Trophoblast cell (in vitro differentiated cells and primary cell): ENCODE data around the gene RIOK3.
"Not testable (repeated sequence)": the region's sequence is repeated elsewhere in the genome, so short reads cannot be mapped to it uniquely, and the experiment has no call there.

Experiments
- DNase-seq, 2 donors: peaks; one replicate each; pipeline ENCODE4 v3.0.0-alpha.2; 2016
- H2AFZ ChIP-seq: 2 replicates; pipeline ENCODE4 v1.6.1; 2013; ENCODE audit warnings: low read length, moderate library complexity, mild to moderate bottlenecking; ENCODE audit not compliant: insufficient read depth, poor library complexity
- H2AK5ac ChIP-seq: 2 replicates; pipeline ENCODE4 v1.6.1; 2013; ENCODE audit warnings: mild to moderate bottlenecking, low read length
- H2BK120ac ChIP-seq: 2 replicates; pipeline ENCODE4 v1.6.1; 2013; ENCODE audit warnings: low read length, mild to moderate bottlenecking, moderate library complexity; ENCODE audit not compliant: insufficient read depth, poor library complexity
- H2BK12ac ChIP-seq: 2 replicates; pipeline ENCODE4 v1.6.1; 2013; ENCODE audit warnings: mild to moderate bottlenecking, low read length, moderate library complexity
- H2BK5ac ChIP-seq: 2 replicates; pipeline ENCODE4 v1.6.1; 2013; ENCODE audit warnings: low read length, low read depth, moderate library complexity, mild to moderate bottlenecking; ENCODE audit not compliant: poor library complexity
- H3K14ac ChIP-seq: 2 replicates; pipeline ENCODE4 v1.6.1; 2013; ENCODE audit warnings: mild to moderate bottlenecking, low read length
- H3K18ac ChIP-seq: 2 replicates; pipeline ENCODE4 v1.6.1; 2013; ENCODE audit warnings: mild to moderate bottlenecking, low read length
- H3K23ac ChIP-seq: 2 replicates; pipeline ENCODE4 v1.6.1; 2013; ENCODE audit warnings: low read length
- H3K27ac ChIP-seq: 2 replicates; pipeline ENCODE4 v1.5.1; 2013; ENCODE audit warnings: low read depth, mild to moderate bottlenecking, inconsistent platforms, low read length, moderate library complexity
- H3K27me3 ChIP-seq: 2 replicates; pipeline ENCODE4 v1.6.1; 2013; ENCODE audit warnings: inconsistent platforms, mild to moderate bottlenecking, low read length, moderate library complexity; ENCODE audit not compliant: insufficient read depth
- H3K36me3 ChIP-seq, 2 experiments: 1 replicate in 1 of 2; 2 replicates in 1 of 2; pipeline ENCODE4 v1.6.1; 2013; ENCODE audit warnings: low read length in 2 of 2, mild to moderate bottlenecking in 2 of 2, moderate library complexity in 1 of 2; ENCODE audit not compliant: insufficient read depth in 2 of 2, control insufficient read depth in 1 of 2
- H3K4ac ChIP-seq: 2 replicates; pipeline ENCODE4 v1.6.1; 2013; ENCODE audit warnings: low read depth, mild to moderate bottlenecking, low read length, moderate library complexity
- H3K4me1 ChIP-seq, 2 experiments: 1 replicate in 1 of 2; 2 replicates in 1 of 2; pipeline ENCODE4 v1.6.1; 2013; ENCODE audit warnings: low read length in 2 of 2, mild to moderate bottlenecking in 2 of 2, moderate library complexity in 1 of 2; ENCODE audit not compliant: insufficient read depth in 2 of 2, control insufficient read depth in 1 of 2
- H3K4me2 ChIP-seq: 2 replicates; pipeline ENCODE4 v1.6.1; 2013; ENCODE audit warnings: inconsistent platforms, mild to moderate bottlenecking, low read length, moderate library complexity
- H3K4me3 ChIP-seq: 2 replicates; pipeline ENCODE4 v1.5.1; 2013; ENCODE audit warnings: mild to moderate bottlenecking, low read depth, low read length, inconsistent platforms
- H3K79me1 ChIP-seq: one replicate; pipeline ENCODE4 v1.6.1; 2013; ENCODE audit warnings: low read length
- H3K79me2 ChIP-seq: 2 replicates; pipeline ENCODE4 v1.6.1; 2013; ENCODE audit warnings: low read length, mild to moderate bottlenecking; ENCODE audit not compliant: control insufficient read depth, insufficient read depth, poor library complexity
- H3K9ac ChIP-seq: 2 replicates; pipeline ENCODE4 v1.6.1; 2013; ENCODE audit warnings: mild to moderate bottlenecking, low read length
- H3K9me3 ChIP-seq: 2 replicates; pipeline ENCODE4 v1.6.1; 2013; ENCODE audit warnings: low read depth, mild to moderate bottlenecking, control low read depth, inconsistent platforms, low read length; ENCODE audit not compliant: insufficient read depth
- H4K12ac ChIP-seq: 2 replicates; pipeline ENCODE4 v1.6.1; 2013; ENCODE audit warnings: low read depth, mild to moderate bottlenecking, low read length, moderate library complexity
- H4K8ac ChIP-seq: 2 replicates; pipeline ENCODE4 v1.6.1; 2013; ENCODE audit warnings: low read depth, mild to moderate bottlenecking, low read length, moderate library complexity
- H4K91ac ChIP-seq: one replicate; pipeline ENCODE4 v1.6.1; 2013; ENCODE audit warnings: low read depth, mild to moderate bottlenecking, low read length, moderate library complexity
- WGBS: extraction: QIAGEN DNeasy Blood & Tissue Kit; methylation state at CpG from one replicate; pipeline ENCODE4 v1.1.7; 2013; ENCODE audit warnings: missing lambda C conversion rate; ENCODE audit not compliant: insufficient read length, insufficient coverage; ENCODE audit errors: extremely low coverage; 5-methylcytosine and 5-hydroxymethylcytosine counted together

RIOK3 gene

DNA sequence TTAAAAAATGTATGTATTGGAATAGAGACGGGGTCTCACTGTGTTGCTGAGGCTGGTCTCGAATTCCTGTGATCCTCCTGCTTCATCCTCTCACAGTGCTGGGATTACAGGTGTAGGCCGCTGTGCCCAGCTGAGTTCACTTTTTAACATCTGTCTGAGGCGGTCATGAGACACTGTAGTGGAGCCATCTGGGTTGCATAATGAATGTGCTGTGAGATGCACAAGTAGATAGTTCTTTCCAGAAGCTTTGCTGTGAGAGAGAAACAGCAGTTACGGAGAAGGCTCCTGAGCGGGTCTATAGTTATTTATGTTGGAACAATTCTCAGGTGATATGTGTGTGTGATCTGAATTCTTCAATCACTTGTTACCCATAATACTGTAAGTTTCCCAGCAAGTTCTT lies 53.3 kb downstream of the RIOK3 start:
- H2BK5ac ChIP-seq: no peak overlapping the region
- peaks cover 8% of the 10 kb centered on the region for H3K79me1 ChIP-seq
- no peak overlapping the region for H3K18ac ChIP-seq
- H3K36me3 ChIP-seq: peaks cover 13% of the 10 kb centered on the region in 2 experiments
- no peak overlapping the region for H2AK5ac ChIP-seq
- H2BK120ac ChIP-seq: no peak overlapping the region
- H2BK12ac ChIP-seq: no peak overlapping the region
- H3K4me2 ChIP-seq: no peak overlapping the region
- H3K27me3 ChIP-seq: no peaks in the 10 kb centered on the region
- H3K23ac ChIP-seq: no peak overlapping the region
- no peak overlapping the region for H3K4me3 ChIP-seq
- no peak overlapping the region for H4K8ac ChIP-seq
- no peak overlapping the region for H2AFZ ChIP-seq
- no CpG with 5 or more reads among the region's 6 CpGs for WGBS
- no peak overlapping the region for H4K12ac ChIP-seq
- no peak overlapping the region for H3K9ac ChIP-seq
- H3K79me2 ChIP-seq: peaks cover 6% of the 10 kb centered on the region
- peaks cover 0 to 2% of the 10 kb centered on the region in 2 experiments for H3K4me1 ChIP-seq
- no peak for DNase-seq
- no peak overlapping the region for H3K27ac ChIP-seq
- H3K9me3 ChIP-seq: no peaks in the 10 kb centered on the region
- H3K4ac ChIP-seq: no peak overlapping the region
- H3K14ac ChIP-seq: no peak overlapping the region
- no peak overlapping the region for H4K91ac ChIP-seq

- peaks cover 14 to 15% of the 10 kb centered on the region in 2 experiments for H3K36me3 ChIP-seq
- H4K8ac ChIP-seq, H3K4ac ChIP-seq, H3K4me1 ChIP-seq, H2AFZ ChIP-seq, H3K9ac ChIP-seq, H3K4me3 ChIP-seq, H3K79me1 ChIP-seq, H4K12ac ChIP-seq, H4K91ac ChIP-seq, H3K27ac ChIP-seq, H3K14ac ChIP-seq, H3K27me3 ChIP-seq, H3K23ac ChIP-seq, H2BK120ac ChIP-seq, H3K79me2 ChIP-seq, H3K9me3 ChIP-seq, H3K18ac ChIP-seq, H2BK12ac ChIP-seq, H2BK5ac ChIP-seq, H3K4me2 ChIP-seq, DNase-seq, H2AK5ac ChIP-seq: not testable (repeated sequence)
- no CpG with 5 or more reads among the region's 2 CpGs for WGBS
These were observed 57.8 kb downstream of the RIOK3 start for GRCh38 chr18:23510923-23511322.

- WGBS: no CpG with 5 or more reads among the region's 7 CpGs
- H2AFZ ChIP-seq, H3K4me2 ChIP-seq, H3K79me1 ChIP-seq, H2BK120ac ChIP-seq, H3K23ac ChIP-seq, DNase-seq, H3K27ac ChIP-seq, H4K8ac ChIP-seq, H3K18ac ChIP-seq, H3K27me3 ChIP-seq, H2AK5ac ChIP-seq, H2BK5ac ChIP-seq, H4K12ac ChIP-seq, H3K9me3 ChIP-seq, H3K4me1 ChIP-seq, H3K9ac ChIP-seq, H3K4ac ChIP-seq, H3K79me2 ChIP-seq, H4K91ac ChIP-seq, H3K4me3 ChIP-seq, H3K14ac ChIP-seq, H2BK12ac ChIP-seq: not testable (repeated sequence)
- peaks cover 14 to 18% of the 10 kb centered on the region in 2 experiments for H3K36me3 ChIP-seq
These were observed 59.1 kb downstream of the RIOK3 start for GRCh38 chr18:23512216-23512615.

- Histone ChIP-seq H3K9ac (no peak overlapping the region), H4K91ac (no peak overlapping the region), H3K4me1 (no peaks in the 10 kb centered on the region), H3K4ac (no peak overlapping the region), H2AFZ (no peak overlapping the region), H3K27me3 (no peaks in the 10 kb centered on the region), H3K9me3 (no peaks in the 10 kb centered on the region), H3K79me1 (no peaks in the 10 kb centered on the region), H2AK5ac (no peak overlapping the region), H3K79me2 (no peaks in the 10 kb centered on the region), H4K12ac (no peak overlapping the region), H2BK12ac (no peak overlapping the region), H3K4me3 (no peak overlapping the region), H3K4me2 (no peak overlapping the region), H3K27ac (no peak overlapping the region), H2BK120ac (no peak overlapping the region), H2BK5ac (no peak overlapping the region), H3K14ac (no peak overlapping the region), H3K23ac (no peak overlapping the region), H3K36me3 (peaks cover 14 to 18% of the 10 kb centered on the region in 2 experiments), H4K8ac (no peak overlapping the region), H3K18ac (no peak overlapping the region)
- WGBS: no CpG with 5 or more reads among the region's 1 CpG
- no peak for DNase-seq
These were observed 59.6 kb downstream of the RIOK3 start for GRCh38 chr18:23512641-23513040.
